G401.6 (cell line): ENCODE data around the gene SEMA4B.

Experiments
- FAIRE-seq: peaks from 2 replicates; lab custom pipeline; 2012; peaks lifted over from hg19 to GRCh38; lab: Jason Lieb, UNC

Gene SEMA4B

GRCh38 chr15:90205050-90205848 lies 4.1 kb downstream of the SEMA4B start:
- FAIRE-seq, result no peak

- no peak for FAIRE-seq
Measured at GRCh38 chr15:90205886-90206285, 4.8 kb downstream of the SEMA4B start.

DNA sequence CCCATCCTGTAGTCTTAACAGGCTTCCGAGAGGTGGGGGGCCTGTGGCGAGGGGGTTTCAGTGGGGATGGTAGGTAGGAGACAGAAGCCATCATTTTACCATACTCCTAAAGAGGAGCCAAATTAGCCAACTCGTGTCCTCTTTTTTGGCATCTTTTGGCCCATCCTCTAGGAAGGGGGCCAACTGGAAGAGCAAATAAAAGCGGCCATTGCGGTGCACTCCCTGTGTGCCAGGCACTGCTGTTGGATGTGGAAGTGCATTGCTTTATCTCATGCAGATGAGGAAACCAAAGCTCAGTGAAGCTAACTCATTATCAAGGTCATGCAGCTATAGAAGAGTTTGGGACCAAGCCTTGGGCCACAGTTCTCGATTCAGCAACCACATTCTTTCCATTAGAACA lies 6.1 kb downstream of the SEMA4B start:
- FAIRE-seq, result no peak

DNA sequence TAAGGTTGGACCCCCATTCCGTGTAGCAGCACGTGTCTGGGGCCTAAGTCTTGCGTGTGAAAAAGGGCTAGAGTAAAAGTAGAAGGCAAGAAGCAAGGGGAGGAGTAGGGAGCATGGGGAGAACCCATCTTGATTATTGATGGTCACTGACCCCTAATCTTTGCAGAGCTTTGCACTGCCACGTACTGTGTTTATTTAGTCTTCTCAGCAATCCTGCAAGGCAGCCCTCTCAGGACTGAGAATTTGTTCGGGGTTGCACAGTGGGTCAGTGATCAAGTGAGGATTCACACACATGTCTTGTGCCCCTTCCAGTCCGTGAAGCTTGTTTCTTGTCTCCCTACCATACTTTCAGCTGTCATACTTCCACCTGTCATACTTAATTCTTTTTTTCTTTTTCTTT lies 7.2 kb downstream of the SEMA4B start:
- FAIRE-seq, result no peak

DNA sequence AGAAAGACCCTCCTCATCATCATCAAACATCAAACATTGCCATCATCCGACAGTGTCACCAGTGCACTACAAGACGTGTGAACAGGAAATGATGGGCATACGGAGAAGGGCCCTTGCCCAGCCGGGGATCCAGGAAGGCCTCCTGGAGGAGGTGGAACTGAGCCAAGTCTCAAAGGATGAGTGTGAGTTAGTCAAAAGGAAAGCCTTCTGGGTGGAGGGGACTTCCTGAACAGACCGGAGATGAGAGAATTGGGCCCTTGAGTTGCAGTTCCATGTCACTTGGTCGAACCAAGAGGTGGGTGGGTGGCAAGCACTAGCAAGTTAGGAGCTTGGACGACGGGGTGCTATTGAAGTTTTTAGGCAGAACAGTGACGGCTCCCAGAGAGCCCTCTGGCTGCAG lies 8.5 kb downstream of the SEMA4B start:
- no peak for FAIRE-seq

- no peak for FAIRE-seq
Measured at GRCh38 chr15:90210593-90210992, 9.5 kb downstream of the SEMA4B start.

GRCh38 chr15:90211009-90211408 lies 9.9 kb downstream of the SEMA4B start:
- no peak for FAIRE-seq

DNA sequence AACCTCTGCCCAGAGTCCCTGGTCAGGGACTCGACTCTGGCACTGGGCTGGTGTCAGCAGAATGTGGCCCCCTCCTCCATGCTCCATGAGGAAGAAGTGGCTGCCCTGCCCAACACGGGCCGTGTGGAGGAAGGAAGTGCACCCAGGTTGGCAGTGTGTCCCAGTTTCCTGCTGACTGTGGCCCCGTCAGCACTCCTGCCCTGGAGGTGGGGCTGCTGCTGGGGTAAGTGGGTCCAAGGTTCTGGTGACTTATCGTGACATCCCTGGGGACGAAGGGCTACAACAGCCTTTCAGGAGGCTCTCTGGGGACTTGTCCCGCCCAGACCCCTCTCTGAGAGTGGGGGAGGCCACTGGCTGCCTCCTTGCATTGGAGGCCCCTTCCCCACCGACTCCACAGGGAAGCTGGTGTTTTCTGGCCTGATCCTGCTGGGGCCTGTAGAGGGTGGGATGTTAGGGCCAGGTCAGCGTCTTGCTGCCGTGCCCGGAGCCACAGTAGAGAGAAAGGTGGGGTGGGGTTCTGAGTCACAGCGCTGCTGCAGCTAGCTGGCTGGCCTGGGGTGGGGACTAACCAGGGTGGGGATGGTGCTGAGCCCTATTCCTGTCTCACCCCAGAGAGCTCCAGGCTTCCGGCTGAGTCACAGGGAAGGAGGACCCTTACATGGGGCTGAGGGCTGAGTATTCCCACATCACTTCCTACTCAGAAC lies 10.5 kb downstream of the SEMA4B start:
- no peak for FAIRE-seq

GRCh38 chr15:90212221-90213098 lies 11.3 kb downstream of the SEMA4B start:
- no peak for FAIRE-seq

GRCh38 chr15:90213122-90213817 lies 12.1 kb downstream of the SEMA4B start:
- no peak for FAIRE-seq

DNA sequence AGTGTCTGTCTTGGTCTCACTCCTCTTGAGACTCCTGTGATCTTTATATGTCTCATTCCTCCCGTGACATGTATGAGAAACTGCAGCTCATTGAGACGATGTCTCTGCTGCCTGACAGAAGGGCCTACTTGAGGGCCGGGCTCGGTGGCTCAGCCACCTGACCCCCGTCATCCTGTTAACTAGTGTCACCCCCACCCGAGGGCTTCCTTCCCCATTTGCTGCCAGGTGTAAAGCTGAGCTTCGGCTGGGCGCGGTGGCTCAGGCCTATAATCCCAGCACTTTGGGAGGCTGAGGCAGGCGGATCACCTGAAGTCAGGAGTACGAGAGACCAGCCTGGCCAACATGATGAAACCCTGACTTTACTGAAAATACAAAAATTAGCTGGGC lies 12.7 kb downstream of the SEMA4B start:
- no peak for FAIRE-seq

- FAIRE-seq, result no peak
Measured at GRCh38 chr15:90214553-90215196, 13.5 kb downstream of the SEMA4B start.

GRCh38 chr15:90217671-90218394 lies 16.7 kb downstream of the SEMA4B start:
- no peak for FAIRE-seq

GRCh38 chr15:90219421-90220141 lies 18.5 kb downstream of the SEMA4B start:
- no peak for FAIRE-seq

DNA sequence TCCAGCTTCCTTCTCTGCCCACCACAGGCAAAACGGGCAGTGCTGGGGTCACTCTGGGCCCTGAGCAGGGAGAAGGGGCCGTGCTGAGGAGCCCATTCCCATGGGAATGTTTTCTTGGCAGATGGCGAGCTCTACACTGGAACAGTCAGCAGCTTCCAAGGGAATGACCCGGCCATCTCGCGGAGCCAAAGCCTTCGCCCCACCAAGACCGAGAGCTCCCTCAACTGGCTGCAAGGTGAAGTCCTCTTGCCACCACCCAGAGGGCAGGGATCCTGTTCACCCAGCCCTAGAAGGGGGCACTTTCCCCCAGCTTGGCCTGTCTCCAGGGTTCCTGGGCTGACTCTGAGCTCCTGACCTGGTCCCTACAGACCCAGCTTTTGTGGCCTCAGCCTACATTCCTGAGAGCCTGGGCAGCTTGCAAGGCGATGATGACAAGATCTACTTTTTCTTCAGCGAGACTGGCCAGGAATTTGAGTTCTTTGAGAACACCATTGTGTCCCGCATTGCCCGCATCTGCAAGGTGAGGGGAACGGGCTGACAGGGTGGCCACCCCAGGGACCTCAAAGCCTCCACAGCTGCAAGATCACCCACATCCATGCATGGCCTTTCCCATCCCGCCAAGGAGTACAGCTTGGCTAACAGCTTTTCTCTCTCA lies 20.2 kb downstream of the SEMA4B start:
- FAIRE-seq, result no peak

DNA sequence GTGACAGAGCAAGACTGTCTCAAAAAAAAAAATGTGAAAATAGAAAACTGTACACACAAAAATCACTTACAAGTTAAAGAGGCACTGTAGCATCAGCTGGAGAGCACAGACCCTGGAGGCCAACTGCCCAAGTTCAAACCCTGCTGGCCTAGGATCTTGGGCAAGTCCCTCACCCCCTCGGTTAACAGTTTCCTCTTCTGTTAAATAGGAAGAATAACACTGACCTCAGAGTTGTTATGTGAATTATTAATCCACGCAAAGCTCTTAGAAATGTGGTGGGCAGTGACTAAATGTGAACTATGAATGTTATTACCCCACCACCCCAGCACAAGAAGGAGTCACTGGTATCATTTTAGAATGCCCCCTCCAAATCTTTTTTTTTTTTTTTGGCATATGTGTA lies 21.4 kb downstream of the SEMA4B start:
- FAIRE-seq, result no peak

DNA sequence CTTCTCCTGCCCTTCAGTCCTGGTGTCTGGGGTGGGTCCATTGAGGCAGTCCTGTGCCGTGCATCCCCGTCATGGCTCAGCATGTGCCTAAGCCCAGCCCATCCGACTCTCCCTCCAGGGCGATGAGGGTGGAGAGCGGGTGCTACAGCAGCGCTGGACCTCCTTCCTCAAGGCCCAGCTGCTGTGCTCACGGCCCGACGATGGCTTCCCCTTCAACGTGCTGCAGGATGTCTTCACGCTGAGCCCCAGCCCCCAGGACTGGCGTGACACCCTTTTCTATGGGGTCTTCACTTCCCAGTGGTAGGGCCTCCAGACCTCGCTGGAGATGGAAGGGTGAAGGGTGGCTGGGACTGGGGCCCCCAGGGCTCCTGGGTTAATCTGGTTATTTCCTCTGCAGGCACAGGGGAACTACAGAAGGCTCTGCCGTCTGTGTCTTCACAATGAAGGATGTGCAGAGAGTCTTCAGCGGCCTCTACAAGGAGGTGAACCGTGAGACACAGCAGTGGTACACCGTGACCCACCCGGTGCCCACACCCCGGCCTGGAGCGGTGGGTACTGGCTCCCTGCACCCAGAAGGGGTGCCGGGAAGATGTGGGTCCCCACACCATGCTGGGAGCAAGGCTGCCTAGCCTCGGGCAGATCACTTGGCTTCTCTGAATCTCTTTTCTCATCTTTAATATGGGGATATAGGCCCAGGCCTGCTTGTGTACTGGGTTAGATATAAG lies 22.5 kb downstream of the SEMA4B start:
- no peak for FAIRE-seq

DNA sequence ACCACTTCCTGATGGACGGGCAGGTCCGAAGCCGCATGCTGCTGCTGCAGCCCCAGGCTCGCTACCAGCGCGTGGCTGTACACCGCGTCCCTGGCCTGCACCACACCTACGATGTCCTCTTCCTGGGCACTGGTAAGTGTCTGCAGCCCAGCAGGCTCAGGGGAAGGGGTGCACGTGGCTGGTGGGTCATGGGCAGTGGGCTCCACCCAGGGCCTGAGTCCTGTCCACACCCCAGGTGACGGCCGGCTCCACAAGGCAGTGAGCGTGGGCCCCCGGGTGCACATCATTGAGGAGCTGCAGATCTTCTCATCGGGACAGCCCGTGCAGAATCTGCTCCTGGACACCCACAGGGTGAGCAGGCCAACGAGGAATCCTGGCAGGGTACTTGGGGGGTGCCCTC lies 23.9 kb downstream of the SEMA4B start:
- no peak for FAIRE-seq
